ENCODE data around the gene CA12. TPM values are rescaled to one million over a fixed set of nuclear protein-coding genes. Genes with fewer than 3 reads are reported as not detected.

The CA12 gene
- total and polyA plus RNA-seq, 2 donors (not counting 3 experiments of a cell fraction or from before 2014, with no cell fraction given), result 1.1 to 5.9 TPM

DNA sequence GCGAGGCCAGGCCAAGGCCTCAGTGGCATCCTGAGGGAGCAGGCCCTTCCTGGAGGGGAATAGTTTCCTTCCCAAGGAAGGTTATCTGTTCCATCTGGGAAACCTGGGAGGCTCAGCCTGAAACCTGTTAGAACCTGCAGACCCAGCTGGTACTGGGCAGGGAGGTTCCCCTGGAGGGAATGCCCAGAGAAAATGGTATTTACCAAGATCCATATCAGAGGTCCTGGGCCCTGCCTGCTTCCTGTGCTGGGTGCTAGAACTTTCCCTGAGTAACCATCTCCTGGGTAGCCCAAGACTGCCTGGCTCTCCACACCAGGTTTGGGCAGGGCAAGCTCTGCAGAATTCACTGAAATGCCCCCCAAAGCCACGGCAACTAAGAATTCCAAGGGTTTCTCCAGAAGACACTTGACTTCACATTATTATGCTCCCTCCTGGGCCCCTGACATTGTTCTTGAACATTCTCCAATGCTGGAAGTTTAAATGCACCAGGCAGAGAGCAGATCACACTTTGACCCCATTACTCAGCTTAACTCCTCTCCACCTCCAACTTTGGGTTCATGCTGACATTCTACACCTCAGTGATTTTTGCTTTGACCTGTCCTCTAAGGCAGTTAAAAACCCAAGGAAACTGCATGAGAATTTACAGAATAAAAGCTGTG lies 2.0 kb downstream of the CA12 start:
- dilution Hi-C loops (cut with MboI; ENCODE audit: extremely low pct_ligation_motif_present, low sequenced_read_pairs), result no loop called here
- Histone ChIP-seq H4K20me1 (replicated peaks; ENCODE audit: control insufficient read depth, extremely low read depth, insufficient read depth, low read length) (no peaks in the 10 kb centered on the region), H2AFZ (ENCODE audit: low read depth, low read length) (no peak overlapping the region), H3K27ac (ENCODE audit: insufficient read depth, low read depth, low read length) (no peak overlapping the region), H3K4me3 (replicated peaks in 1 of 3; ENCODE audit: insufficient read depth in 1 of 3, low read depth in 1 of 3, low read length in 3 of 3) (no peak overlapping the region), H3K9me3 (replicated peaks; ENCODE audit: control insufficient read depth, insufficient read depth, low read length) (no peaks in the 10 kb centered on the region), H3K9me1 (replicated peaks; ENCODE audit: control insufficient read depth, extremely low read depth, insufficient read depth, low read length) (no peaks in the 10 kb centered on the region), H3K9ac (replicated peaks; ENCODE audit: extremely low read depth, insufficient read depth, low read length) (no peak overlapping the region), H3K4me1 (ENCODE audit: control insufficient read depth, extremely low read depth, insufficient read depth, low read length) (peaks cover 24% of the 10 kb centered on the region), H3K4me2 (ENCODE audit: insufficient read depth, low read length) (no peak overlapping the region), H3K27me3 (ENCODE audit: control insufficient read depth in 2 of 2, insufficient read depth in 2 of 2, low read length in 2 of 2) (no peaks in the 10 kb centered on the region), H3K79me2 (ENCODE audit: control insufficient read depth, insufficient read depth, low read length) (no peaks in the 10 kb centered on the region), H3K36me3 (ENCODE audit: control insufficient read depth in 2 of 2, extremely low read depth in 1 of 2, insufficient read depth in 2 of 2, low read length in 2 of 2) (no peaks in the 10 kb centered on the region)
- ChIA-PET POLR2A (no interaction called here), CTCF (interaction anchor here (0.9 to 1.8 kb wide), 4 partner anchors 10 to 89 kb away, joined by 3 to 5 read pairs (median 4); no protein-coding TSS in a partner anchor)
- BruUV-seq (replicated peaks), result no TSS peak
- DNase-seq (ENCODE audit: low read depth, low spot score), result no peak
- no peak for FAIRE-seq
- intact Hi-C loops (cut with micrococcal nuclease), result loop anchor here (2.0 kb wide), 1 partner anchor 89 kb away; no protein-coding TSS in a partner anchor
- no peak for TF ChIP-seq EZH2 (IDR thresholded peaks at IDR 0.05; ENCODE audit: borderline replicate concordance, low read depth, low read length, severe bottlenecking)
- TF ChIP-seq, protein P1, sequence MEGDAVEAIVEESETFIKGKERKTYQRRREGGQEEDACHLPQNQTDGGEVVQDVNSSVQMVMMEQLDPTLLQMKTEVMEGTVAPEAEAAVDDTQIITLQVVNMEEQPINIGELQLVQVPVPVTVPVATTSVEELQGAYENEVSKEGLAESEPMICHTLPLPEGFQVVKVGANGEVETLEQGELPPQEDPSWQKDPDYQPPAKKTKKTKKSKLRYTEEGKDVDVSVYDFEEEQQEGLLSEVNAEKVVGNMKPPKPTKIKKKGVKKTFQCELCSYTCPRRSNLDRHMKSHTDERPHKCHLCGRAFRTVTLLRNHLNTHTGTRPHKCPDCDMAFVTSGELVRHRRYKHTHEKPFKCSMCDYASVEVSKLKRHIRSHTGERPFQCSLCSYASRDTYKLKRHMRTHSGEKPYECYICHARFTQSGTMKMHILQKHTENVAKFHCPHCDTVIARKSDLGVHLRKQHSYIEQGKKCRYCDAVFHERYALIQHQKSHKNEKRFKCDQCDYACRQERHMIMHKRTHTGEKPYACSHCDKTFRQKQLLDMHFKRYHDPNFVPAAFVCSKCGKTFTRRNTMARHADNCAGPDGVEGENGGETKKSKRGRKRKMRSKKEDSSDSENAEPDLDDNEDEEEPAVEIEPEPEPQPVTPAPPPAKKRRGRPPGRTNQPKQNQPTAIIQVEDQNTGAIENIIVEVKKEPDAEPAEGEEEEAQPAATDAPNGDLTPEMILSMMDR (IDR thresholded peaks at IDR 0.05; ENCODE audit: extremely low read depth in 1 of 2, insufficient read depth in 1 of 2, low read depth in 1 of 2, low read length in 2 of 2), result no peak
- TF ChIP-seq POLR2A (IDR thresholded peaks at IDR 0.05; ENCODE audit: low read depth, low read length), result no peak
- no peak for TF ChIP-seq MYC (IDR thresholded peaks at IDR 0.05; ENCODE audit: low read depth, low read length)
- TF ChIP-seq, protein P2, sequence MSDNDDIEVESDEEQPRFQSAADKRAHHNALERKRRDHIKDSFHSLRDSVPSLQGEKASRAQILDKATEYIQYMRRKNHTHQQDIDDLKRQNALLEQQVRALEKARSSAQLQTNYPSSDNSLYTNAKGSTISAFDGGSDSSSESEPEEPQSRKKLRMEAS (IDR thresholded peaks at IDR 0.05; ENCODE audit: insufficient read depth, insufficient read length), result no peak
- no peak for TF ChIP-seq POLR2AphosphoS5 (IDR thresholded peaks at IDR 0.05; ENCODE audit: insufficient read depth, low read depth, low read length)

Measured in endothelial cell of umbilical vein (primary cell).